H1 (cell line): ENCODE results near the gene STKLD1. TPM values are rescaled to one million over a fixed set of nuclear protein-coding genes. Genes with fewer than 3 reads are reported as not detected.

Experiments used
- CTCF ChIA-PET: fragments of 300-600 bp; sonication (Branson Sonifier 250); formaldehyde crosslinking; loops from one replicate; lab custom pipeline; 2021; ENCODE audit not compliant: partially characterized antibody; lab: Charles Lee
- POLR2A ChIA-PET: fragments of 300-600 bp; sonication (Branson Sonifier 250); formaldehyde crosslinking; loops from one replicate; lab custom pipeline; 2021; ENCODE audit warnings: inconsistent platforms; ENCODE audit not compliant: partially characterized antibody; lab: Charles Lee
- DNase-seq, 2 experiments: peaks; one replicate each; pipeline versions ENCODE4 v3.0.0 to v3.0.0-alpha.2; 2010 to 2022; ENCODE audit warnings: low spot score in 2 of 2, low read depth in 1 of 2, mixed read lengths in 1 of 2
- FAIRE-seq: peaks from 2 replicates; lab custom pipeline; 2011; peaks lifted over from hg19 to GRCh38; lab: Jason Lieb, UNC
- H2AFZ ChIP-seq: 2 replicates; pipeline ENCODE4 v1.8.1; 2012; ENCODE audit warnings: low read length, inconsistent platforms
- H2AK5ac ChIP-seq: 2 replicates; pipeline ENCODE4 v1.6.1; 2013; ENCODE audit warnings: low read depth, low read length
- H2BK120ac ChIP-seq: replicated peaks from 2 replicates; pipeline ENCODE3; 2013; ENCODE audit warnings: low read depth, low read length, inconsistent platforms
- H2BK12ac ChIP-seq: 2 replicates; pipeline ENCODE4 v1.6.1; 2013; ENCODE audit warnings: low read depth, low read length
- H2BK15ac ChIP-seq: 2 replicates; pipeline ENCODE4 v1.6.1; 2013; ENCODE audit warnings: low read length
- H2BK20ac ChIP-seq: 2 replicates; pipeline ENCODE4 v1.6.1; 2013; ENCODE audit warnings: low read length
- H2BK5ac ChIP-seq: 2 replicates; pipeline ENCODE4 v1.6.1; 2013; ENCODE audit warnings: low read depth, low read length
- H3K14ac ChIP-seq: 2 replicates; pipeline ENCODE4 v1.6.1; 2013; ENCODE audit warnings: inconsistent platforms; ENCODE audit not compliant: insufficient read length
- H3K18ac ChIP-seq: 2 replicates; pipeline ENCODE4 v1.6.1; 2013; ENCODE audit warnings: low read length; ENCODE audit errors: extremely low read depth
- H3K23ac ChIP-seq: 2 replicates; pipeline ENCODE4 v1.6.1; 2013; ENCODE audit warnings: inconsistent platforms; ENCODE audit not compliant: insufficient read length
- H3K23me2 ChIP-seq: 2 replicates; pipeline ENCODE4 v1.6.1; 2013; ENCODE audit warnings: low read depth, low read length
- H3K27ac ChIP-seq: 2 replicates; pipeline ENCODE4 v1.6.1; 2011; ENCODE audit warnings: low read depth, low read length, inconsistent platforms
- H3K27me3 ChIP-seq, 4 experiments: replicated peaks in 1 of 4; 1 replicate in 1 of 4; 2 replicates in 3 of 4; pipeline versions ENCODE4 v1.6.1 to v1.8.1; 2011 to 2013; ENCODE audit warnings: low read length in 3 of 4, mild to moderate bottlenecking in 3 of 4, inconsistent platforms in 2 of 4, mixed read lengths in 2 of 4, moderate library complexity in 1 of 4; ENCODE audit not compliant: control insufficient read depth in 3 of 4, insufficient read depth in 3 of 4; ENCODE audit errors: extremely low read depth in 1 of 4
- H3K36me3 ChIP-seq, 4 experiments: 2 replicates each; pipeline versions ENCODE4 v1.6.1 to v1.8.1; 2011 to 2013; ENCODE audit warnings: mild to moderate bottlenecking in 4 of 4, low read length in 3 of 4, moderate library complexity in 2 of 4, control low read depth in 1 of 4, inconsistent platforms in 1 of 4; ENCODE audit not compliant: insufficient read depth in 4 of 4, control insufficient read depth in 2 of 4
- H3K4ac ChIP-seq: replicated peaks from 2 replicates; pipeline ENCODE3; 2013; ENCODE audit warnings: low read length, low read depth, mixed read lengths, inconsistent platforms; ENCODE audit not compliant: insufficient read length
- H3K4me1 ChIP-seq, 4 experiments: replicated peaks in 1 of 4; 1 replicate in 1 of 4; 2 replicates in 3 of 4; pipeline versions ENCODE4 v1.6.1 to v1.8.1; 2011 to 2013; ENCODE audit warnings: low read length in 3 of 4, inconsistent platforms in 2 of 4, mixed read lengths in 1 of 4; ENCODE audit not compliant: insufficient read depth in 4 of 4, control insufficient read depth in 3 of 4
- H3K4me2 ChIP-seq, 2 experiments: 2 replicates each; pipeline versions ENCODE4 v1.6.1 to v1.8.1; 2011 to 2013; ENCODE audit warnings: low read depth in 2 of 2, low read length in 2 of 2, control low read depth in 1 of 2, inconsistent platforms in 1 of 2, mild to moderate bottlenecking in 1 of 2; ENCODE audit not compliant: insufficient read depth in 1 of 2
- H3K4me3 ChIP-seq, 4 experiments: fragments of 200-600, 300-600 bp in 1 of 4; sonication (generic), shearing (Covaris generic), sonication (Bioruptor Twin) in 1 of 4; 2 replicates each; pipeline versions ENCODE4 v1.5.1 to v1.8.1; 2011 to 2016; ENCODE audit warnings: low read length in 4 of 4, low read depth in 3 of 4, control low read depth in 2 of 4, inconsistent platforms in 2 of 4, mild to moderate bottlenecking in 2 of 4, mixed read lengths in 1 of 4, moderate library complexity in 1 of 4; ENCODE audit not compliant: insufficient read depth in 2 of 4; ENCODE audit errors: extremely low read depth in 1 of 4
- H3K56ac ChIP-seq: replicated peaks from 2 replicates; pipeline ENCODE3; 2013; ENCODE audit warnings: low read depth, mild to moderate bottlenecking, mixed read lengths, low read length, inconsistent platforms; ENCODE audit not compliant: insufficient read length
- H3K79me1 ChIP-seq: 2 replicates; pipeline ENCODE4 v1.6.1; 2013; ENCODE audit warnings: low read depth, low read length, control low read depth
- H3K79me2 ChIP-seq, 2 experiments: 2 replicates each; pipeline versions ENCODE4 v1.6.1 to v1.8.1; 2012 to 2013; ENCODE audit warnings: low read length in 2 of 2, mild to moderate bottlenecking in 2 of 2, inconsistent platforms in 1 of 2; ENCODE audit not compliant: insufficient read depth in 2 of 2, control insufficient read depth in 1 of 2
- H3K9ac ChIP-seq, 4 experiments: replicated peaks in 1 of 4; 1 replicate in 1 of 4; 2 replicates in 3 of 4; pipeline versions ENCODE4 v1.6.1 to v1.8.1; 2011 to 2013; ENCODE audit warnings: low read depth in 3 of 4, low read length in 3 of 4, control low read depth in 2 of 4, mild to moderate bottlenecking in 2 of 4, moderate library complexity in 2 of 4, inconsistent platforms in 1 of 4; ENCODE audit errors: extremely low read depth in 1 of 4
- H3K9me3 ChIP-seq, 2 experiments: 2 replicates each; pipeline versions ENCODE4 v1.6.1 to v1.8.1; 2012 to 2013; ENCODE audit warnings: mild to moderate bottlenecking in 2 of 2, moderate library complexity in 2 of 2, control low read depth in 1 of 2, inconsistent platforms in 1 of 2, low read depth in 1 of 2, low read length in 1 of 2, mixed read lengths in 1 of 2; ENCODE audit not compliant: insufficient read depth in 2 of 2
- H4K20me1 ChIP-seq, 2 experiments: replicated peaks in 1 of 2; 2 replicates each; pipeline versions ENCODE3 to v1.8.1; 2011 to 2013; ENCODE audit warnings: inconsistent platforms in 2 of 2, low read length in 2 of 2, mild to moderate bottlenecking in 1 of 2; ENCODE audit not compliant: insufficient read depth in 2 of 2, control insufficient read depth in 1 of 2
- H4K5ac ChIP-seq: 2 replicates; pipeline ENCODE4 v1.6.1; 2013; ENCODE audit warnings: low read length, low read depth, mixed read lengths, inconsistent platforms; ENCODE audit not compliant: insufficient read length
- H4K8ac ChIP-seq: 2 replicates; pipeline ENCODE4 v1.8.0; 2013; ENCODE audit warnings: mild to moderate bottlenecking, moderate library complexity, low read length, inconsistent platforms; ENCODE audit not compliant: insufficient read depth; ENCODE audit errors: extremely low read depth
- H4K91ac ChIP-seq: replicated peaks from 2 replicates; pipeline ENCODE3; 2013; ENCODE audit warnings: low read length, mixed read lengths, inconsistent platforms; ENCODE audit not compliant: insufficient read length
- BCL11A ChIP-seq, 2 experiments: IDR thresholded peaks; one replicate each; pipeline ENCODE4 v1.6.1; 2011; ENCODE audit warnings: low read depth in 2 of 2, low read length in 2 of 2, mild to moderate bottlenecking in 2 of 2
- CBX5 ChIP-seq: fragments of 300-800, 300-1000 bp; sonication (generic); IDR thresholded peaks from 2 replicates; pipeline ENCODE4 v1.7.1; 2016; ENCODE audit warnings: antibody characterized with exemption, low read length, low read depth
- CEBPB ChIP-seq: IDR thresholded peaks from 2 replicates; pipeline ENCODE4 v1.6.1; 2012; ENCODE audit warnings: low read depth, low read length
- GABPA ChIP-seq: IDR thresholded peaks from 2 replicates; pipeline ENCODE4 v1.6.1; 2011; ENCODE audit warnings: mild to moderate bottlenecking, low read length, moderate library complexity, borderline replicate concordance; ENCODE audit not compliant: insufficient read depth
- GTF2F1 ChIP-seq: IDR thresholded peaks from 2 replicates; pipeline ENCODE4 v1.6.1; 2012; ENCODE audit warnings: low read depth, low read length, improper control_type of control experiment, borderline replicate concordance
- JUN ChIP-seq: IDR thresholded peaks from 2 replicates; pipeline ENCODE4 v1.6.1; 2011; ENCODE audit warnings: low read depth, mild to moderate bottlenecking, improper control_type of control experiment, low read length
- RAD21 ChIP-seq, 2 experiments: IDR thresholded peaks in 1 of 2; conservative IDR thresholded peaks in 1 of 2; 2 replicates each; pipeline ENCODE4 v1.6.1; 2011; ENCODE audit warnings: low read depth in 2 of 2, low read length in 2 of 2, improper control_type of control experiment in 1 of 2, inconsistent platforms in 1 of 2, mild to moderate bottlenecking in 1 of 2, moderate library complexity in 1 of 2
- SAP30 ChIP-seq: fragments of 300-600 bp; sonication (generic); IDR thresholded peaks from 2 replicates; pipeline ENCODE4 v1.7.1; 2012; ENCODE audit warnings: low read length, moderate library complexity, mild to moderate bottlenecking, inconsistent platforms; ENCODE audit not compliant: insufficient read depth, insufficient replicate concordance
- SIRT6 ChIP-seq: IDR thresholded peaks from one replicate; pipeline ENCODE4 v1.7.1; 2012; ENCODE audit warnings: low read length, inconsistent platforms
- TAF7 ChIP-seq: optimal IDR thresholded peaks from 2 replicates; pipeline ENCODE3; 2011; ENCODE audit warnings: low read depth, mild to moderate bottlenecking, inconsistent platforms, low read length, moderate library complexity, borderline replicate concordance
- WGBS, 2 experiments: shearing (Covaris generic) in 1 of 2; methylation state at CpG; one replicate each; pipeline versions ENCODE4 v1.1.6 to v1.1.7; 2013 to 2015; ENCODE audit warnings: low lambda C conversion rate in 2 of 2, mixed read lengths in 2 of 2, inconsistent platforms in 1 of 2, low coverage in 1 of 2, missing lambda C conversion rate in 1 of 2; ENCODE audit not compliant: insufficient replicate concordance in 2 of 2, insufficient coverage in 1 of 2, insufficient read length in 1 of 2; ENCODE audit errors: extremely low coverage in 1 of 2, missing lambda C conversion rate in 1 of 2; 5-methylcytosine and 5-hydroxymethylcytosine counted together
- polyA plus RNA-seq, 7 experiments: library from polyadenylated mRNA; depleted of rRNA in 3 of 7; stranded (reverse) in 5 of 7; unstranded in 2 of 7; fragments of >200 nt in 5 of 7; fragments of 200-250 nt in 2 of 7; gene quantifications; 1 replicate in 5 of 7; 2 replicates in 1 of 7; 4 replicates in 1 of 7; pipeline versions ENCODE4 v1.2.1 to v1.2.3, GENCODE V29; 2011 to 2013; ENCODE audit warnings: missing spikeins in 2 of 7, mixed read lengths in 2 of 7
- total RNA-seq: library from RNA; stranded (reverse); fragmentation: NEBNext Ultra II Directional; extraction: Animal tissue kit (Norgen Biotek cat#: 25700); gene quantifications from 2 replicates; pipeline ENCODE4 v1.2.1, GENCODE V29; 2021
- TF ChIP-seq, protein P1 (sequence below): IDR thresholded peaks from 2 replicates; pipeline ENCODE4 v1.6.1; 2012; ENCODE audit warnings: low read length, inconsistent platforms

The STKLD1 gene
- total and polyA plus RNA-seq, 2 of the 8 experiments (the other 6 are each of a cell fraction or from before 2014, with no cell fraction given): 0.26 TPM; not detected in 1

DNA sequence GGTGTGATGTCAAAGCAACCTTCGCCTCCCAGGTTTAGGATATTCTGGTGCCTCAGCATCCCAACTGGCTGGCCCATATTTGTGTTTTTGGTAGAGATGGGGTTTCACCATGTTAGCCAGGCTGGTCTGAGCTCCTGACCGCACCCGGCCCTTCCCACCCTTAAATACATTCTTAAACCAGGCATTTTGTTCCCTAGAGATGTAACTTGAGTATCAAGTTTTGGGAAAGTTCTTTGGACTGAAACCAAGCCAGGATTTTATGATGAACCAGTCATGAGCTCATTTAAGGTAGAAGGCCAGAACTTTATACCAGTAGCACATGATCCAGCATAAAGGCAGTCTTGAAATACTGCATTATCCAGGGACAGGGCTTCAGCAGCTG is 24.6 kb upstream of the STKLD1 start:
- H3K4me1 ChIP-seq: peaks cover 0 to 7% (median 5%) of the 10 kb centered on the region in 4 experiments; a peak in 6 of 7 replicates
- no peak overlapping the region for H2BK15ac ChIP-seq
- H3K27me3 ChIP-seq: no peaks in the 10 kb centered on the region
- H3K56ac ChIP-seq: no peak overlapping the region
- H3K27ac ChIP-seq: no peak overlapping the region
- H3K14ac ChIP-seq: no peak overlapping the region
- no peak overlapping the region for H4K5ac ChIP-seq
- no peak for DNase-seq
- no peak overlapping the region for H4K91ac ChIP-seq
- H4K8ac ChIP-seq: no peak overlapping the region
- H2BK12ac ChIP-seq: no peak overlapping the region
- no peaks in the 10 kb centered on the region; the same call in 1 of the 2 replicates for H3K79me1 ChIP-seq
- no peak overlapping the region for H2BK20ac ChIP-seq
- H3K4ac ChIP-seq: no peak overlapping the region
- no peak for FAIRE-seq
- H4K20me1 ChIP-seq: peaks cover 6 to 9% of the 10 kb centered on the region in 2 experiments
- no peak overlapping the region for H2AK5ac ChIP-seq
- H3K9me3 ChIP-seq: no peaks in the 10 kb centered on the region
- no peak overlapping the region for H3K9ac ChIP-seq
- peaks cover 11% of the 10 kb centered on the region; the same call in 1 of the 2 replicates for H3K23me2 ChIP-seq
- no peak overlapping the region for H3K4me3 ChIP-seq
- no peak overlapping the region for H3K4me2 ChIP-seq
- H2AFZ ChIP-seq: no peak overlapping the region
- ChIA-PET CTCF (interaction anchor here (0.7 to 2.6 kb wide), 12 partner anchors 9 to 164 kb away, joined by 3 to 14 read pairs (median 4); no protein-coding TSS in a partner anchor), POLR2A (interaction anchor here (0.7 to 16.1 kb wide), 20 partner anchors 3 to 321 kb away, joined by 3 to 461 read pairs (median 6); partner anchors contain the start of genes CACFD1, MED22, RPL7A and STKLD1)
- WGBS, 2 experiments: 90% methylated on average over 3 of the region's 3 CpGs; no CpG with 5 or more reads in 1 of the 2 experiments
- H3K79me2 ChIP-seq: peaks cover 5 to 32% of the 10 kb centered on the region in 2 experiments
- no peak overlapping the region for H2BK5ac ChIP-seq
- no peak overlapping the region for H2BK120ac ChIP-seq
- H3K18ac ChIP-seq: no peak overlapping the region
- H3K36me3 ChIP-seq: peaks cover 20 to 45% (median 39%) of the 10 kb centered on the region in 4 experiments
- no peak overlapping the region for H3K23ac ChIP-seq
- TF ChIP-seq SAP30 (no peak), CBX5 (no peak), TAF7 (no peak), RAD21 (IDR thresholded peaks at IDR 0.05 in 1 of 2, conservative IDR thresholded peaks at IDR 0.05 in 1 of 2; ENCODE audit: low read depth in 2 of 2, low read length in 2 of 2) (no peak), GABPA (no peak), JUN (no peak), GTF2F1 (no peak), CEBPB (no peak), SIRT6 (no peak), BCL11A (IDR thresholded peaks at IDR 0.05; ENCODE audit: low read depth in 2 of 2, low read length in 2 of 2) (no peak)
- TF ChIP-seq, protein P1, sequence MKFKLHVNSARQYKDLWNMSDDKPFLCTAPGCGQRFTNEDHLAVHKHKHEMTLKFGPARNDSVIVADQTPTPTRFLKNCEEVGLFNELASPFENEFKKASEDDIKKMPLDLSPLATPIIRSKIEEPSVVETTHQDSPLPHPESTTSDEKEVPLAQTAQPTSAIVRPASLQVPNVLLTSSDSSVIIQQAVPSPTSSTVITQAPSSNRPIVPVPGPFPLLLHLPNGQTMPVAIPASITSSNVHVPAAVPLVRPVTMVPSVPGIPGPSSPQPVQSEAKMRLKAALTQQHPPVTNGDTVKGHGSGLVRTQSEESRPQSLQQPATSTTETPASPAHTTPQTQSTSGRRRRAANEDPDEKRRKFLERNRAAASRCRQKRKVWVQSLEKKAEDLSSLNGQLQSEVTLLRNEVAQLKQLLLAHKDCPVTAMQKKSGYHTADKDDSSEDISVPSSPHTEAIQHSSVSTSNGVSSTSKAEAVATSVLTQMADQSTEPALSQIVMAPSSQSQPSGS: no peak
